Gastroesophageal sphincter (tissue), 3 donors: ENCODE measurements around the gene NEU4.

ENCODE experiments used
- CTCF ChIP-seq, 4 experiments: fragments of 200-600 bp in 2 of 4; fragments of 450-650 bp in 2 of 4; sonication (generic) in 1 of 4; IDR thresholded peaks; one replicate each; pipeline ENCODE4 v1.5.1; 2017 to 2019; ENCODE audit warnings: antibody characterized with exemption in 4 of 4, mild to moderate bottlenecking in 2 of 4, moderate library complexity in 2 of 4
- EP300 ChIP-seq: sonication (generic); formaldehyde crosslinking; IDR thresholded peaks from one replicate; pipeline ENCODE4 v1.6.1; 2017; ENCODE audit warnings: antibody characterized with exemption, mild to moderate bottlenecking
- POLR2A ChIP-seq, 2 donors: fragments of 450-650 bp; IDR thresholded peaks; one replicate each; pipeline ENCODE4 v1.6.1; 2017; ENCODE audit warnings: antibody characterized with exemption in 2 of 2, mild to moderate bottlenecking in 2 of 2, moderate library complexity in 1 of 2

- no peak for TF ChIP-seq EP300
- TF ChIP-seq CTCF (IDR thresholded peaks at IDR 0.05): no peak
- no peak for TF ChIP-seq POLR2A (IDR thresholded peaks at IDR 0.05)
Measured at GRCh38 chr2:241809383-241810306, 652 bp downstream of the NEU4 start.
